ENCODE data around the gene DUS4L.

The DUS4L gene

DNA sequence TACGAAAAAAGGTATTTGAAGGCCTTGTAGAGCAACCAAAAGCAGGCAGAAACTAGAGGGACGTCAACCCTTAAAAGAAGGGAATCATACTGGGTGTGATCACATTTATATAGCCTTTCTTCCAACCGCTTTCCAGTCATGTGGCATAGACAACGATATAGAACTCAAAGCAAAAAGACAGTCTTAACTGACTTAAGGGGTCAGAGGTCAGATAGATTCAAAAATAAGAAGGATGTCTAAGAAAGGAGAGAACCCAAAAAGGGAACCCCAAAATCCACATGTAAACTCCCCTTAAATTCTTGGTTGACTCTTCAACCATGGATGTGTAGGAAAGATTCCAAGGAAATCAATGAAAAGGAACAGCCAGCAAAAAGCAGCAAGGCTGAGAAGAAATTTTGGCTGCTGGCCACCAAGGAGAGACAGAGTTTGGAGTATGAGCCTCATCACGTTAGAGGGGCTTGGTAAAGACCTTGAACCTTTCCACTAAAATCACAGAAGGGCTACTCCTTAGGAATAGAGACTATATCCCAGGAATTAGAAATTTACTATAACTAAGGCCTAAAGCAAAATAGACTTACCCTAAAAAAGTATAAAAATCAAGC lies 24.9 kb downstream of the DUS4L start (continued):
- TF ChIP-seq, protein P1, sequence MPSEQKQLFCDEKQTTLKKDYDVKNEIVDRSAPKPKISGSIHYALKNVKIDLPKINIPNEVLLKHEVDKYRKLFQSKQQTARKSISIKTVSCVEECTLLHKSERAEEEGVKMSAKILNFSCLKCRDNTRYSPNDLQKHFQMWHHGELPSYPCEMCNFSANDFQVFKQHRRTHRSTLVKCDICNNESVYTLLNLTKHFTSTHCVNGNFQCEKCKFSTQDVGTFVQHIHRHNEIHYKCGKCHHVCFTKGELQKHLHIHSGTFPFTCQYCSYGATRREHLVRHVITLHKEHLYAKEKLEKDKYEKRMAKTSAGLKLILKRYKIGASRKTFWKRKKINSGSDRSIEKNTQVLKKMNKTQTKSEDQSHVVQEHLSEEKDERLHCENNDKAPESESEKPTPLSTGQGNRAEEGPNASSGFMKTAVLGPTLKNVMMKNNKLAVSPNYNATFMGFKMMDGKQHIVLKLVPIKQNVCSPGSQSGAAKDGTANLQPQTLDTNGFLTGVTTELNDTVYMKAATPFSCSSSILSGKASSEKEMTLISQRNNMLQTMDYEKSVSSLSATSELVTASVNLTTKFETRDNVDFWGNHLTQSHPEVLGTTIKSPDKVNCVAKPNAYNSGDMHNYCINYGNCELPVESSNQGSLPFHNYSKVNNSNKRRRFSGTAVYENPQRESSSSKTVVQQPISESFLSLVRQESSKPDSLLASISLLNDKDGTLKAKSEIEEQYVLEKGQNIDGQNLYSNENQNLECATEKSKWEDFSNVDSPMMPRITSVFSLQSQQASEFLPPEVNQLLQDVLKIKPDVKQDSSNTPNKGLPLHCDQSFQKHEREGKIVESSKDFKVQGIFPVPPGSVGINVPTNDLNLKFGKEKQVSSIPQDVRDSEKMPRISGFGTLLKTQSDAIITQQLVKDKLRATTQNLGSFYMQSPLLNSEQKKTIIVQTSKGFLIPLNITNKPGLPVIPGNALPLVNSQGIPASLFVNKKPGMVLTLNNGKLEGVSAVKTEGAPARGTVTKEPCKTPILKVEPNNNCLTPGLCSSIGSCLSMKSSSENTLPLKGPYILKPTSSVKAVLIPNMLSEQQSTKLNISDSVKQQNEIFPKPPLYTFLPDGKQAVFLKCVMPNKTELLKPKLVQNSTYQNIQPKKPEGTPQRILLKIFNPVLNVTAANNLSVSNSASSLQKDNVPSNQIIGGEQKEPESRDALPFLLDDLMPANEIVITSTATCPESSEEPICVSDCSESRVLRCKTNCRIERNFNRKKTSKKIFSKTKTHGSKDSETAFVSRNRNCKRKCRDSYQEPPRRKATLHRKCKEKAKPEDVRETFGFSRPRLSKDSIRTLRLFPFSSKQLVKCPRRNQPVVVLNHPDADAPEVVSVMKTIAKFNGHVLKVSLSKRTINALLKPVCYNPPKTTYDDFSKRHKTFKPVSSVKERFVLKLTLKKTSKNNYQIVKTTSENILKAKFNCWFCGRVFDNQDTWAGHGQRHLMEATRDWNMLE (tag by site-specific recombination; conservative IDR thresholded peaks at IDR 0.05; ENCODE audit: low read depth) = no peak

DNA sequence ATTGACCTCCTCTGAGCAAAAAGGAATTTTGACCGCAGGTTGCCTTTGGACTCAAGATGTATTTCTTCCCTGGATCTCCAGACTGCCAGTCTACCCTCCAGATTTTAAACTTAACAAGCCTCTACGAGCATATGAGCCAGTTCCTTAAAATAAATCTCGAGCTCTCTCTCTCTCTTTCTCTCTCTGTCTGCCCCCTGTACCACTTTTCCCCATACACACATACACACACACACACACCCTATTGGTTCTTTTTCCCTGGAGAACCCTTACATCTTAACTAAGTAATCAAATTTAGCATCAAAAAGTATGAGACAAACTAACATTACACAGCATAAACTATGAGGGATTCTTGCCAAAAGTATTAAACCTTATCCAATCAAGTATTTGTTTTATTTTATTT lies 27.6 kb downstream of the DUS4L start:
- ChIA-PET POLR2A (no interaction called here), CTCF (interaction anchor here (0.6 to 0.7 kb wide), 2 partner anchors 10 to 49 kb away, joined by 3 to 4 read pairs; no protein-coding TSS in a partner anchor)
- H3K9me3 ChIP-seq (ENCODE audit: control insufficient read depth, insufficient read depth, low read depth, low read length) = no peaks in the 10 kb centered on the region
- H3K27ac ChIP-seq (ENCODE audit: extremely low read depth, low read depth, low read length) = no peak overlapping the region
- no peaks in the 10 kb centered on the region for H3K4me1 ChIP-seq (ENCODE audit: control insufficient read depth, insufficient read depth, low read length)
- peaks cover 0 to 7% of the 10 kb centered on the region in 2 experiments; a peak in 2 of 3 replicates for H3K36me3 ChIP-seq (ENCODE audit: control insufficient read depth in 2 of 2, insufficient read depth in 1 of 2, low read length in 2 of 2)
- TF ChIP-seq, protein P2, sequence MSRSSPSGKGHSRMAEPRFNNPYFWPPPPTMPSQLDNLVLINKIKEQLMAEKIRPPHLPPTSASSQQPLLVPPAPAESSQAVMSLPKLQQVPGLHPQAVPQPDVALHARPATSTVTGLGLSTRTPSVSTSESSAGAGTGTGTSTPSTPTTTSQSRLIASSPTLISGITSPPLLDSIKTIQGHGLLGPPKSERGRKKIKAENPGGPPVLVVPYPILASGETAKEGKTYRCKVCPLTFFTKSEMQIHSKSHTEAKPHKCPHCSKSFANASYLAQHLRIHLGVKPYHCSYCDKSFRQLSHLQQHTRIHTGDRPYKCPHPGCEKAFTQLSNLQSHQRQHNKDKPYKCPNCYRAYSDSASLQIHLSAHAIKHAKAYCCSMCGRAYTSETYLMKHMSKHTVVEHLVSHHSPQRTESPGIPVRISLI (tag by site-specific recombination; IDR thresholded peaks at IDR 0.05) = no peak
- TF ChIP-seq ZNF404 (tag by site-specific recombination; IDR thresholded peaks at IDR 0.05) (no peak), KLF16 (tag by site-specific recombination; IDR thresholded peaks at IDR 0.05) (no peak), SP3 (tag by site-specific recombination; IDR thresholded peaks at IDR 0.05) (no peak), ZNF76 (tag by site-specific recombination; IDR thresholded peaks at IDR 0.05; ENCODE audit: borderline replicate concordance, low read depth) (no peak), GFI1B (tag by site-specific recombination; IDR thresholded peaks at IDR 0.05) (no peak), ZNF394 (tag by site-specific recombination; IDR thresholded peaks at IDR 0.05; ENCODE audit: borderline replicate concordance) (no peak)
- TF ChIP-seq, protein P3, sequence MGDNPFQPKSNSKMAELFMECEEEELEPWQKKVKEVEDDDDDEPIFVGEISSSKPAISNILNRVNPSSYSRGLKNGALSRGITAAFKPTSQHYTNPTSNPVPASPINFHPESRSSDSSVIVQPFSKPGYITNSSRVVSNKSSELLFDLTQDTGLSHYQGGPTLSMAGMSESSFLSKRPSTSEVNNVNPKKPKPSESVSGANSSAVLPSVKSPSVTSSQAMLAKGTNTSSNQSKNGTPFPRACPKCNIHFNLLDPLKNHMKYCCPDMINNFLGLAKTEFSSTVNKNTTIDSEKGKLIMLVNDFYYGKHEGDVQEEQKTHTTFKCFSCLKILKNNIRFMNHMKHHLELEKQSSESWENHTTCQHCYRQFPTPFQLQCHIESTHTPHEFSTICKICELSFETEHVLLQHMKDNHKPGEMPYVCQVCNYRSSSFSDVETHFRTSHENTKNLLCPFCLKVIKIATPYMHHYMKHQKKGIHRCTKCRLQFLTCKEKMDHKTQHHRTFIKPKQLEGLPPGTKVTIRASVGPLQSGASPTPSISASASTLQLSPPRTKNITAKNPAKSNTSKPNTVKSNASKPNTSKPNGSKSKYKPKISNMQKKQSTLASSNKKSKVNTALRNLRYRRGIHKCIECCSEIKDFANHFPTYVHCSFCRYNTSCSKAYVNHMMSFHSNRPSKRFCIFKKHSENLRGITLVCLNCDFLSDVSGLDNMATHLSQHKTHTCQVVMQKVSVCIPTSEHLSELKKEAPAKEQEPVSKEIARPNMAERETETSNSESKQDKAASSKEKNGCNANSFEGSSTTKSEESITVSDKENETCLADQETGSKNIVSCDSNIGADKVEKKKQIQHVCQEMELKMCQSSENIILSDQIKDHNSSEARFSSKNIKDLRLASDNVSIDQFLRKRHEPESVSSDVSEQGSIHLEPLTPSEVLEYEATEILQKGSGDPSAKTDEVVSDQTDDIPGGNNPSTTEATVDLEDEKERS (tag by site-specific recombination; IDR thresholded peaks at IDR 0.05) = no peak
- H3K4me3 ChIP-seq (ENCODE audit: low read depth, low read length) = no peak overlapping the region

DNA sequence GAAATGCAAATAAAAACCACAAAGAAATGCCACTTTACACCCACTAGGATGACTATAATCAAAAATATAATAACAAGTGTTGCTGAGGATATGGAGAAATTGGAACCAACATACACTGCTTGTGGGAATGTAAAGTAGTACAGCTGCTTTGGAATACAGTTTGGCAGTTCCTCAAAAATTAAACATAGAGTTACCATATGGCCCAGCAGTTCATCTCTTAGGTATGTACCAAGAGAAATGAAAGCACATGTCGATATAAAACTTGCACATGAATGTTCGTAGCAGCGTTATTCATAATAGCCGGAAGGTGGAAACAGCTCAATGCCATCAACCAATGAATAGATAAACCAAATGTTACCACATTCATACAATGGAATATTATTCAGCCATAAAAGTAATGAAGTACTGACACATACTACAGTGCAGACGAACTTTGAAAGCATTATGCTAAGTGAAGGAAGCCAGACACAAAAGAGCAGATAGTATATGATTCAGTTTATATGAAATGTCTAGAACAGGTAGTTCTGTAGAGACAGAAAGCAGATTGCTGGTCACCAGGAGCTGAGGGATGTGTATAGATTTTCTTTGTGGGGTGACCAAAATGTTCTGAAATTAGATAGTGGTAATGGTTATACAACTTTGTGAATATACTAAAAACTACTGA lies 28.7 kb downstream of the DUS4L start:
- Histone ChIP-seq H3K36me3 (ENCODE audit: control insufficient read depth in 2 of 2, insufficient read depth in 1 of 2, low read length in 2 of 2) (peaks cover 0 to 3% of the 10 kb centered on the region in 2 experiments; a peak in 2 of 3 replicates), H3K27ac (ENCODE audit: extremely low read depth, low read depth, low read length) (no peak overlapping the region), H3K4me1 (ENCODE audit: control insufficient read depth, insufficient read depth, low read length) (peaks cover 2% of the 10 kb centered on the region), H3K9me3 (ENCODE audit: control insufficient read depth, insufficient read depth, low read depth, low read length) (no peaks in the 10 kb centered on the region), H3K4me3 (ENCODE audit: low read depth, low read length) (no peak overlapping the region)
- ChIA-PET POLR2A (no interaction called here), CTCF (no interaction called here)
- TF ChIP-seq GLI4 (tag by site-specific recombination; IDR thresholded peaks at IDR 0.05) = no peak
- no peak for TF ChIP-seq ZNF335 (tag by site-specific recombination; conservative IDR thresholded peaks at IDR 0.05)
- TF ChIP-seq, protein P4, sequence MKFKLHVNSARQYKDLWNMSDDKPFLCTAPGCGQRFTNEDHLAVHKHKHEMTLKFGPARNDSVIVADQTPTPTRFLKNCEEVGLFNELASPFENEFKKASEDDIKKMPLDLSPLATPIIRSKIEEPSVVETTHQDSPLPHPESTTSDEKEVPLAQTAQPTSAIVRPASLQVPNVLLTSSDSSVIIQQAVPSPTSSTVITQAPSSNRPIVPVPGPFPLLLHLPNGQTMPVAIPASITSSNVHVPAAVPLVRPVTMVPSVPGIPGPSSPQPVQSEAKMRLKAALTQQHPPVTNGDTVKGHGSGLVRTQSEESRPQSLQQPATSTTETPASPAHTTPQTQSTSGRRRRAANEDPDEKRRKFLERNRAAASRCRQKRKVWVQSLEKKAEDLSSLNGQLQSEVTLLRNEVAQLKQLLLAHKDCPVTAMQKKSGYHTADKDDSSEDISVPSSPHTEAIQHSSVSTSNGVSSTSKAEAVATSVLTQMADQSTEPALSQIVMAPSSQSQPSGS (tag by site-specific recombination; IDR thresholded peaks at IDR 0.05; ENCODE audit: low read depth) = no peak
- TF ChIP-seq ZNF302 (tag by site-specific recombination; IDR thresholded peaks at IDR 0.05; ENCODE audit: low read depth) = no peak
- no peak for TF ChIP-seq ZNF155 (tag by site-specific recombination; IDR thresholded peaks at IDR 0.05)
- TF ChIP-seq ZNF768 (tag by site-specific recombination; IDR thresholded peaks at IDR 0.05) = no peak
- TF ChIP-seq ZNF426 (tag by site-specific recombination; IDR thresholded peaks at IDR 0.05) = no peak
- TF ChIP-seq ZNF121 (tag by site-specific recombination; IDR thresholded peaks at IDR 0.05) = no peak
- no peak for TF ChIP-seq ZFP3 (tag by site-specific recombination; IDR thresholded peaks at IDR 0.05; ENCODE audit: low read depth)
- TF ChIP-seq SALL2 (tag by site-specific recombination; IDR thresholded peaks at IDR 0.05; ENCODE audit: borderline replicate concordance) = no peak
- no peak for TF ChIP-seq ZNF707 (tag by site-specific recombination; IDR thresholded peaks at IDR 0.05)
